Germinal center (tissue), 1 donor: ENCODE results near the gene CD177.
"Not testable (repeated sequence)": the region's sequence is repeated elsewhere in the genome, so short reads cannot be mapped to it uniquely, and the experiment has no call there.

ENCODE experiments used
- DNase-seq: peaks from one replicate; pipeline ENCODE4 v3.0.0; 2012; ENCODE audit warnings: mixed read lengths, low spot score

CD177 gene

DNA sequence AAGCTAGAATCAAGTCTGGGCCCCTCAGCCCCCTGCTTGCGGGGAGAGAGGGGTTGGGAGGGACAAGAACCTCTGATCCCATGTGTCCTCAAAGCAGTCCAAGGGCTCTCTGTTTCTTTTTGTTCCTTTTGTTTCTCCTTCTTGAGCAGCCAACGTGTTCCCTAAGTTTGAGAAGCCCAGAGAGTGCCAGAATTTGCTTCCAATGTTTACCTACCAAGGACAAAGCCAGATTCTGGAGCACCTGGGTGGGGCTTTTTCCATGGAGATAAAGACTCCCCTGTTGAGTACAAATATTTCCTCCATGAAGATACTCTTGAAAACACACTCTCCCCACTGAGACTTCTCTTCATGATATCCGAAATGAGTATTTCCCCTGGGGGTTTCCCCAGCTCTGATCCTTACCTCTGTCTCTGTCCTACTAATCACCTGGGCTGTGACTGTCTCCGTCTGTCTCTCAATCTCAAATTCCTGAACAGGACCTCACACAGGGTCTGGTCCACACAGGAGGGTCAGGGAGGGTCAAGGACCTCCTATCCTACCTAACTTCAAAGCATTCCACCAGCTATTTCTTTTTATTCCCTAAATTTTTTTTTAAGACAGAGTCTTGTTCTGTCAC is 27.4 kb downstream of the CD177 start:
- no peak for DNase-seq

DNA sequence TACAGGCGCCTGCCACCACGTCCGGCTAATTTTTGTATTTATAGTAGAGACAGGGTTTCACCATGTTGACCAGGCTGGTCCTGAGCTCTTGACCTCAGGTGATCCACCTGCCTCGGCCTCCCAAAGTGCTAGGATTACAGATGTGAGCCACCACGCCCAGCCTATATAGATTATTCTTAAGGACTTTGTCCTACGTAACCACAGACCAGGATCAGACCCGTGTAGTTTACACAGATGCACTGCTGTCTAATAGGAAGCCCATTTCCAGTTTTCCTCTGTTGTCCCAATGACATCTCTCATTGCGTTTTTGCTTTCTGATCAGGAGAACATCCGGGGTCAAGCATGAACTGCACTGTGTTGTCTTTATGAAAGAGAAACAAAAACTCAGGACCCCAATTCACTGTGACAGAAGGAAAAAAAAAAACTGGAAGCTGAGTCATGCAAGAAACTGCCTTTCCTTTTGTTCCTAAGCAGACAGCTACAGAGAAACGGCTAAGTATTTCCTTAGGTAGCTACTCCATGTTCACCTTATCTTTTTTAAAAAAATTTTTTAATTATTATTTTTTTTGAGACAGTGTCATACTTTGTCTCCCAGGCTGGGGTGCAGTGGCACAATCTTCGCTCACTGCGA is 29.2 kb downstream of the CD177 start:
- not testable (repeated sequence) for DNase-seq

GRCh38 chr19:43383254-43383653 is 29.8 kb downstream of the CD177 start:
- not testable (repeated sequence) for DNase-seq

- not testable (repeated sequence) for DNase-seq
Observed at GRCh38 chr19:43383759-43384158, 30.3 kb downstream of the CD177 start.

DNA sequence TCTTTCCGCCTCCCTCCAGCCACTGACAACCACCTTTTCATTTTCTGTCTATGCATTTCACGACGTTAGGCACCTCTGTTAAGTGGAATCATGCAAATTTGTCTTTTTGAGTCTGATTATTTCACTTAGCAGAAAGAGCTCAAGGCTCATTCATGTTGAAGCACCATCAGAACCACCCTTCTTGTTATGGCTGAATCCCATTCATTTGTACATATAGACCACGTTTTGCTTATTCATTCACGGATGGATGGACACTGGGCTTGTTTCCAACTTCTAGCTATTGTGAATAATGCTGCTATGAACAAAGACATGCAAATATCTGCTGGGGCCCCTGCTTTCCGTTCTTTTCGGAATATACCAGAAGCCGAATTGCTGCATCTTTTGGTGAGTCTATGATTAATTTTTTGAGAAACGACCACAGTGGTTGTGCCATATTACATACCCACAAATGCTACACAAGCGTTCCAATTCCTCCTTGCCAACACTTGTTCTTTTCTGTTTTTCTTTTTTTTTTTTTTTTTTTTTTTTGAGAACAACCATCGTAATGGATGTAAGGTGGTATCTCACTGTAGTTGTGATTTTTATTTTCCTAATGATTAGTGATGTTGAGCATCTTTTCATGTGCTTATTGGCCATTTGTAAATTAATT is 37.5 kb downstream of the CD177 start:
- not testable (repeated sequence) for DNase-seq

DNA sequence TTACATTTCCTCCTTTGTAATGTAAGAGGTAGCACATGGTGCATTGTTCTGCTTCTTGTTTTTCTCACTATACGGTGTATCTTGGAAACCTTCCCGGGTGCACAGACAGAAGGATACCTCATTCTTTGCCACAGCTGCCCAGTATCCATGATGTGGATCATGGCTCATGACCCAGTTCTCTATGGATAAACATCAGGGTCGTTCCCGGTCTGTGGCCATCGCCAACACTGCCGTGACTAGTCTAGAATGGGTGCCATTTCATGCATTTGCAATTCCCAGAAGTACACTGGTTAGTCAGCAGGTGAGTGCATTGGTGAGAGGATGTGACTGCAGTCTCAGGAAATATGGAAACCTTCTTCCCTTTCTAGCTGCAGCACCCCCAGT is 38.1 kb downstream of the CD177 start:
- DNase-seq = not testable (repeated sequence)

- DNase-seq = not testable (repeated sequence)
Observed at GRCh38 chr19:43393501-43393900, 40.0 kb downstream of the CD177 start.

GRCh38 chr19:43395561-43395960 is 42.1 kb downstream of the CD177 start:
- DNase-seq = no peak

DNA sequence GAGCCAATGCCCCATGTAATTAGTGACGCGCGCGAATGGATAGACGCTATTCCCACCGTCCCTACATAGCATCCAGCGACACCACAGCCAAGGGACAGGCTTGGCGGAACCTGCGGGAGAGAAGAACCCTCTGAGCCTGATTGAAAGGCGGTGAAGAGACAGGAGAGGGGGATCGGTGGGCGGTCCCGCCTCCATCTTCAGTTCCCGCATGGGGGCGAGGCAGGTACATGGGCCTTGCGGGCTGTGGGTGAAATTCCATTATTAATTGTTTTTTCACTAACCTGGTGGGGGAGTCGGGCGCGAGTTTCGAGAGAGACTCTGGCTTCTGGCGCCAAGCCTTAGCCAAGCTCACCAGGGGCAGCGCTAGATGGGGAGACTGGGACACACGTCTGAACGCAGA is 52.8 kb downstream of the CD177 start:
- no peak for DNase-seq

DNA sequence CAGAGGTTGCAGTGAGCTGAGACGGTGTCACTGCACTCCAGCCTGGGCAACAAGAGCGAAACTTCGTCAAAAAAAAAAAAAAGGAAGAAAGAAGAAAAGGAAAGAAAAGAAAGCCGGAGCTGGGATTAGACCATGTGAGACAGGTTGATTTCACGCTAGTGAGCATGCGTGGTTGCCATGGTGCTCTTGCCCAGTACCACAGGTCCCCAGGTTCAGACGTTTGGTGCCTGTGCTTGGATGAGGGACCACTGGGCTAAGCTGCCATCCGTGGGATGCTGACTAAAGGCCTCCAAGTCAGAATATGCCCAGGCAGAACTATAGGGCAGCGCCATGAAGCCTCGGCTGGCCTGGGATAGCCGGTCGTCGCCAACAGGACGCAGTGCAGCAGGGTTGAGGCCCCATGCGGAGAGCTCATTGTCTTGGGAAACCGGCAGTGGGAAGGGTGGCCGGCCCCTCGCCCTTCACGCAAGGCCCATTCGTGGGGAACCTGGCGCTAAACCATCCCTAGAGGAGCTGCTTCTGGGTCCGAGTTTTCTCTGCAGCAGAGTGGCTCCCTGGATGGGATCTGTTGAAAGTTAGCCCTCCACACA is 54.0 kb downstream of the CD177 start:
- DNase-seq = no peak

- no peak for DNase-seq
Observed at GRCh38 chr19:43408043-43408442, 54.6 kb downstream of the CD177 start.

DNA sequence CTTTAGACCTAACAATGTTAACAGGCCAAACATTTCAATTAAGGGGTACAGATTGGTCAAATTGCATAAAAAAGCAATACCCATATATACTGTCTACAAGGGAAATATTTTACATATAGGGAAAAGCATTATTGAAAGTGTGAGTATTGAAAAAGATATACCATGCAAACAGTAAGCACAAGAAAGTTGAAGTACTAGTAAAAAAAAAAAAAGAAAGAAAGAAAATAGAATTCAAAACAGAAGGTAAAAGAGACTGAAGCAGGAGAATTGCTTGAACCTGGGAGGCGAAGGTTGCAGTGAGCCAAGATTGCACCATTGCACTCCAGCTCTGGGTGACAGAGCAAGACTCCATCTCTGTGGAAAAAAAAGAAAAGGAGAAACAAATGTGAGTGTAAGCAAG is 55.9 kb downstream of the CD177 start:
- no peak for DNase-seq

- no peak for DNase-seq
Observed at GRCh38 chr19:43412441-43412840, 59.0 kb downstream of the CD177 start.
